GM12878 (cell line): ENCODE results near the gene PEF1. TPM values are rescaled to one million over a fixed set of nuclear protein-coding genes. Genes with fewer than 3 reads are reported as not detected.

ENCODE experiments used
- ATAC-seq: fragments of 200-7000 bp; cut with Tn5 transposase; 3 replicates; pipeline ENCODE4 v1.9.1; 2020; ENCODE audit warnings: mild to moderate bottlenecking, moderate library complexity
- BruUV-seq: library from RNA; stranded (reverse); fragments of 400-500 nt; replicated peaks from 2 replicates; lab custom pipeline; 2021; lab: Mats Ljungman, UMichigan
- CTCF ChIA-PET: fragments of 300-600 bp; sonication (Branson Sonifier 250); formaldehyde crosslinking; extraction: SDS; loops from one replicate; lab custom pipeline; 2021; ENCODE audit warnings: inconsistent platforms; lab: Yijun Ruan, JAX
- POLR2A ChIA-PET: fragments of 350-600 bp; formaldehyde crosslinking; extraction: SDS; loops from one replicate; lab custom pipeline; 2021; ENCODE audit warnings: inconsistent platforms; lab: Charles Lee
- RAD21 ChIA-PET: fragments of 300-600 bp; sonication (Branson Sonifier 250); formaldehyde crosslinking; loops from one replicate; lab custom pipeline; 2023; ENCODE audit warnings: antibody characterized with exemption; ENCODE audit not compliant: unreplicated experiment; lab: Charles Lee
- SMC1A ChIA-PET: fragments of 300-600 bp; sonication (Branson Sonifier 250); formaldehyde crosslinking; loops from one replicate; lab custom pipeline; 2023; ENCODE audit not compliant: unreplicated experiment, uncharacterized antibody; lab: Charles Lee
- DNase-seq: peaks from one replicate; pipeline ENCODE4 v3.0.0-alpha.2; 2011; ENCODE audit warnings: low read depth, low spot score
- FAIRE-seq: peaks from 3 replicates; lab custom pipeline; 2011; peaks lifted over from hg19 to GRCh38; lab: Jason Lieb, UNC
- H2AFZ ChIP-seq: 2 replicates; pipeline ENCODE4 v1.6.0; 2011; ENCODE audit warnings: low read depth, low read length, control low read depth; ENCODE audit not compliant: control insufficient read depth
- H3K27ac ChIP-seq: 2 replicates; pipeline ENCODE4 v1.5.1; 2011; ENCODE audit warnings: control low read depth; ENCODE audit not compliant: control insufficient read depth, insufficient read depth
- H3K27me3 ChIP-seq, 2 experiments: replicated peaks in 1 of 2; 2 replicates each; pipeline versions ENCODE4 v1.6.0 to v1.6.1; 2011; ENCODE audit warnings: low read length in 1 of 2; ENCODE audit not compliant: control insufficient read depth in 2 of 2, insufficient read depth in 2 of 2
- H3K36me3 ChIP-seq, 2 experiments: 2 replicates each; pipeline ENCODE4 v1.5.1; 2011; ENCODE audit warnings: low read length in 1 of 2; ENCODE audit not compliant: control insufficient read depth in 2 of 2, insufficient read depth in 2 of 2
- H3K4me1 ChIP-seq: 2 replicates; pipeline ENCODE4 v1.6.1; 2011; ENCODE audit warnings: mild to moderate bottlenecking, low read length, moderate library complexity, mixed read lengths; ENCODE audit not compliant: control insufficient read depth, insufficient read depth
- H3K4me2 ChIP-seq: 2 replicates; pipeline ENCODE4 v1.6.0; 2011; ENCODE audit warnings: control low read depth; ENCODE audit not compliant: control insufficient read depth, insufficient read depth
- H3K4me3 ChIP-seq: fragments of 200-600 bp; sonication (generic); 2 replicates; pipeline ENCODE4 v1.5.1; 2016
- H3K79me2 ChIP-seq: 2 replicates; pipeline ENCODE4 v1.6.0; 2011; ENCODE audit warnings: low read length; ENCODE audit not compliant: control insufficient read depth, insufficient read depth
- H3K9ac ChIP-seq: 2 replicates; pipeline ENCODE4 v1.8.0; 2011; ENCODE audit warnings: low read length, control low read depth, mixed read lengths; ENCODE audit not compliant: control insufficient read depth, insufficient read depth
- H3K9me3 ChIP-seq: replicated peaks from 3 replicates; pipeline ENCODE4 v1.5.1; 2011; ENCODE audit warnings: mild to moderate bottlenecking, low read length; ENCODE audit not compliant: control insufficient read depth, insufficient read depth
- H4K20me1 ChIP-seq: 2 replicates; pipeline ENCODE4 v1.6.0; 2011; ENCODE audit not compliant: control insufficient read depth, insufficient read depth
- MYB ChIP-seq: fragments of 150-350 bp; IDR thresholded peaks from 2 replicates; pipeline ENCODE4 v1.6.1; 2014; ENCODE audit warnings: mild to moderate bottlenecking, low read depth, low read length, borderline replicate concordance
- NFYB ChIP-seq: IDR thresholded peaks from 2 replicates; pipeline ENCODE4 v1.6.1; 2011; ENCODE audit warnings: low read depth, mild to moderate bottlenecking, low read length, improper control_type of control experiment, moderate library complexity; ENCODE audit not compliant: insufficient read depth
- NKRF ChIP-seq: fragments of 450-650 bp; conservative IDR thresholded peaks from 2 replicates; pipeline ENCODE4 v1.6.1; 2017; ENCODE audit warnings: mild to moderate bottlenecking, moderate library complexity
- SUZ12 ChIP-seq: fragments of 200-600 bp; sonication (generic); IDR thresholded peaks from one replicate; pipeline ENCODE4 v1.6.1; 2018; ENCODE audit warnings: antibody characterized with exemption, mild to moderate bottlenecking; ENCODE audit not compliant: unreplicated experiment
- WGBS: methylation state at CpG from one replicate; pipeline ENCODE4 v1.1.6; 2016; ENCODE audit warnings: low lambda C conversion rate; ENCODE audit not compliant: insufficient replicate concordance, insufficient coverage; ENCODE audit errors: missing lambda C conversion rate; 5-methylcytosine and 5-hydroxymethylcytosine counted together
- in situ Hi-C: fragments of 300-500 bp; cut with MboI; formaldehyde crosslinking; loops from 9 replicates; pipeline ENCODE4 v1.14.3; 2018; ENCODE audit warnings: mixed read lengths
- intact Hi-C: fragments of 100-400 bp; cut with micrococcal nuclease; formaldehyde crosslinking; loops from one replicate; pipeline ENCODE4 v1.14.2; 2022; ENCODE audit not compliant: unreplicated experiment
- polyA plus RNA-seq, 11 experiments: library from polyadenylated mRNA; depleted of rRNA in 4 of 11; unstranded in 6 of 11; stranded (reverse) in 5 of 11; fragments of >200 nt; fragmentation: Nextera tagmentation in 4 of 11; fragmentation: Illumina TruSeq in 1 of 11; extraction: Ambion mirVana in 4 of 11; extraction: Trizol in 1 of 11; gene quantifications; 1 replicate in 1 of 11; 2 replicates in 10 of 11; pipeline versions ENCODE4 v1.2.1 to v1.2.3, GENCODE V29; 2011 to 2016; ENCODE audit warnings: inconsistent platforms in 2 of 11, missing spikeins in 2 of 11, low read depth in 1 of 11
- total RNA-seq, 4 experiments: library from RNA; depleted of rRNA in 3 of 4; stranded (reverse); fragments of >200 nt in 3 of 4; fragmentation: Illumina TruSeq in 1 of 4; extraction: Trizol in 1 of 4; gene quantifications; 2 replicates each; pipeline versions ENCODE4 v1.2.1 to v1.2.3, GENCODE V29; 2013 to 2021
- TF ChIP-seq, protein P1 (sequence below): IDR thresholded peaks from 2 replicates; pipeline ENCODE4 v1.6.1; 2012; ENCODE audit warnings: low read depth, low read length, improper control_type of control experiment

The PEF1 gene
- total and polyA plus RNA-seq, 10 of the 15 experiments (the other 5 are each of a cell fraction or from before 2014, with no cell fraction given) = 27.1 to 107 (median 79.0) TPM

DNA sequence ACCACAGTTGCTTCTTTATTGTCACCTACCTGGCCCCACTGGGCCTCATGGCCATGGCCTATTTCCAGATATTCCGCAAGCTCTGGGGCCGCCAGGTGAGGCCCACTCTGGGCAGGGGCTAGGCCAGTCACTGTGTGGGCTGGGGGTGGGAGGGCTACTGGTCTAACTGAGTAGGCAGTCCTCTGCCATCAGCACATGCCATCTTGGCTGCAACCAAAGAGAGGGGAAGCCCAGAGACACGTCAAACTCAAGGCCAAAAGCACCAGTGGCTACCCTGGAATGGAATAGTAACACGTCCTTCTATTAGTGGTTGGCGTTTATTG is 23.2 kb downstream of the PEF1 start:
- no peak overlapping the region for H3K9ac ChIP-seq
- FAIRE-seq (no peak), DNase-seq (no peak), ATAC-seq (no peak)
- H3K27ac ChIP-seq = no peak overlapping the region
- no peaks in the 10 kb centered on the region for H3K79me2 ChIP-seq
- intact Hi-C loops (no loop called here), in situ Hi-C loops (no loop called here)
- H3K9me3 ChIP-seq = no peaks in the 10 kb centered on the region
- CTCF ChIA-PET = interaction anchor here (1.3 to 1.5 kb wide), 2 partner anchors 29 to 34 kb away, joined by 3 to 4 read pairs; no protein-coding TSS in a partner anchor
- POLR2A ChIA-PET = no interaction called here
- RAD21 ChIA-PET = no interaction called here
- H3K4me1 ChIP-seq = no peaks in the 10 kb centered on the region; the same call in none of the 2 replicates
- no peak overlapping the region for H3K4me2 ChIP-seq
- WGBS = 71% methylated on average over 5 of the region's 5 CpGs
- H3K36me3 ChIP-seq = peaks cover 0 to 3% of the 10 kb centered on the region in 2 experiments; a peak in 2 of 4 replicates
- BruUV-seq = no TSS peak
- no peaks in the 10 kb centered on the region; a peak in 1 of 4 replicates for H3K27me3 ChIP-seq
- no peak overlapping the region for H2AFZ ChIP-seq
- H3K4me3 ChIP-seq = no peak overlapping the region
- no peaks in the 10 kb centered on the region for H4K20me1 ChIP-seq
- TF ChIP-seq MYB = no peak
- no peak for TF ChIP-seq NKRF
- TF ChIP-seq SUZ12 = no peak
- TF ChIP-seq, protein P1, sequence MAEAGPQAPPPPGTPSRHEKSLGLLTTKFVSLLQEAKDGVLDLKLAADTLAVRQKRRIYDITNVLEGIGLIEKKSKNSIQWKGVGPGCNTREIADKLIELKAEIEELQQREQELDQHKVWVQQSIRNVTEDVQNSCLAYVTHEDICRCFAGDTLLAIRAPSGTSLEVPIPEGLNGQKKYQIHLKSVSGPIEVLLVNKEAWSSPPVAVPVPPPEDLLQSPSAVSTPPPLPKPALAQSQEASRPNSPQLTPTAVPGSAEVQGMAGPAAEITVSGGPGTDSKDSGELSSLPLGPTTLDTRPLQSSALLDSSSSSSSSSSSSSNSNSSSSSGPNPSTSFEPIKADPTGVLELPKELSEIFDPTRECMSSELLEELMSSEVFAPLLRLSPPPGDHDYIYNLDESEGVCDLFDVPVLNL = no peak
- no peak for TF ChIP-seq NFYB
- SMC1A ChIA-PET = interaction anchor here (1.9 kb wide), 1 partner anchor 25 kb away, joined by 4 read pairs; no protein-coding TSS in a partner anchor
